BJ (cell line): ENCODE data around the gene LGALS12. TPM values are rescaled to one million over a fixed set of nuclear protein-coding genes. Genes with fewer than 3 reads are reported as not detected.

Experiments used
- CTCF ChIA-PET: fragments of 350-600 bp; formaldehyde crosslinking; extraction: SDS; loops from one replicate; lab custom pipeline; 2021; ENCODE audit warnings: antibody characterized with exemption, inconsistent platforms; lab: Yijun Ruan, JAX
- POLR2A ChIA-PET: fragments of 300-600 bp; sonication (Branson Sonifier 250); formaldehyde crosslinking; extraction: SDS; loops from one replicate; lab custom pipeline; 2021; ENCODE audit warnings: antibody characterized with exemption; lab: Charles Lee
- DNase-seq: peaks from one replicate; pipeline ENCODE4 v3.0.0-alpha.2; 2011; ENCODE audit warnings: low read depth
- H3K27me3 ChIP-seq: 2 replicates; pipeline ENCODE4 v1.6.0; 2011; ENCODE audit warnings: low read length; ENCODE audit not compliant: control insufficient read depth, insufficient read depth
- H3K36me3 ChIP-seq: 2 replicates; pipeline ENCODE4 v1.5.1; 2011; ENCODE audit warnings: low read length; ENCODE audit not compliant: control insufficient read depth, insufficient read depth
- H3K4me3 ChIP-seq: 2 replicates; pipeline ENCODE4 v1.5.1; 2011; ENCODE audit warnings: low read depth, mild to moderate bottlenecking, control low read depth, low read length
- CTCF ChIP-seq: IDR thresholded peaks from 2 replicates; pipeline ENCODE4 v1.5.1; 2011; ENCODE audit warnings: low read depth, mild to moderate bottlenecking, control low read depth, inconsistent platforms, low read length, moderate library complexity; ENCODE audit not compliant: insufficient read depth
- polyA plus RNA-seq: library from polyadenylated mRNA; depleted of rRNA; stranded (reverse); fragments of >200 nt; gene quantifications from 2 replicates; pipeline ENCODE4 v1.2.3, GENCODE V29; 2011

The LGALS12 gene
- polyA plus RNA-seq, 1 experiment, result not detected

- TF ChIP-seq CTCF, result no peak
- H3K4me3 ChIP-seq, result no peak overlapping the region
- no peak for DNase-seq
- ChIA-PET POLR2A (no interaction called here), CTCF (no interaction called here)
- H3K36me3 ChIP-seq, result no peaks in the 10 kb centered on the region
- H3K27me3 ChIP-seq, result 0 out of 2 replicates have a peak, but pooled peaks cover 2% of the 10 kb centered on the region
These were observed 29.3 kb upstream of the LGALS12 start for GRCh38 chr11:63476618-63477017.

- H3K36me3 ChIP-seq, result no peaks in the 10 kb centered on the region
- TF ChIP-seq CTCF, result peak; percentile 88
- peak; percentile 14 for DNase-seq
- H3K4me3 ChIP-seq, result no peak overlapping the region
- CTCF ChIA-PET, result interaction anchor here (0.6 to 4.2 kb wide), 30 partner anchors 8 to 671 kb away, joined by 3 to 61 read pairs (median 4); partner anchors contain the start of genes LGALS12, PLAAT5 and ZFTA
- POLR2A ChIA-PET, result interaction anchor here (0.6 kb wide), 1 partner anchor 234 kb away, joined by 3 read pairs; no protein-coding TSS in a partner anchor
- 0 out of 2 replicates have a peak, but pooled peaks cover 2% of the 10 kb centered on the region for H3K27me3 ChIP-seq
These were observed 27.0 kb upstream of the LGALS12 start for GRCh38 chr11:63478896-63479295.

- POLR2A ChIA-PET, result no interaction called here
These were observed 25.8 kb upstream of the LGALS12 start for GRCh38 chr11:63480039-63480438.

GRCh38 chr11:63485777-63486176, 20.1 kb upstream of the LGALS12 start:
- CTCF ChIA-PET, result no interaction called here
- POLR2A ChIA-PET, result no interaction called here

More at GRCh38 chr11:63480039-63480438, 25.8 kb upstream of the LGALS12 start:
- DNase-seq, result no peak
- no peak for TF ChIP-seq CTCF
- Histone ChIP-seq H3K4me3 (no peak overlapping the region), H3K36me3 (no peaks in the 10 kb centered on the region), H3K27me3 (0 out of 2 replicates have a peak, but pooled peaks cover 2% of the 10 kb centered on the region)
- CTCF ChIA-PET, result interaction anchor here (0.6 to 4.2 kb wide), 16 partner anchors 10 to 466 kb away, joined by 3 to 61 read pairs (median 4); partner anchors contain the start of genes LGALS12 and PLAAT5

GRCh38 chr11:63488789-63489188, 17.1 kb upstream of the LGALS12 start:
- CTCF ChIA-PET, result interaction anchor here (1.0 to 6.5 kb wide), 4 partner anchors 9 to 150 kb away, joined by 3 to 32 read pairs (median 4); no protein-coding TSS in a partner anchor
- POLR2A ChIA-PET, result no interaction called here
- Histone ChIP-seq H3K27me3 (peaks cover 21% of the 10 kb centered on the region), H3K4me3 (no peak overlapping the region), H3K36me3 (no peaks in the 10 kb centered on the region)
- no peak for TF ChIP-seq CTCF
- no peak for DNase-seq

More at GRCh38 chr11:63485777-63486176, 20.1 kb upstream of the LGALS12 start:
- Histone ChIP-seq H3K4me3 (no peak overlapping the region), H3K27me3 (peaks cover 9% of the 10 kb centered on the region), H3K36me3 (no peaks in the 10 kb centered on the region)
- no peak for DNase-seq
- TF ChIP-seq CTCF, result no peak
